ENCODE measurements around the gene SLC22A14. TPM values are rescaled to one million over a fixed set of nuclear protein-coding genes. Genes with fewer than 3 reads are reported as not detected.

Gene SLC22A14
- total RNA-seq, 1 experiment from 2014 or later, result 0.13 TPM

GRCh38 chr3:38276917-38277630 is 5.0 kb upstream of the SLC22A14 start:
- ATAC-seq (no peak), DNase-seq (ENCODE audit: low read depth, low spot score) (no peak)
- ChIA-PET CTCF (no interaction called here), POLR2A (no interaction called here)
- no peak for TF ChIP-seq POLR2AphosphoS5 (IDR thresholded peaks at IDR 0.05; ENCODE audit: low read depth, low read length)
- TF ChIP-seq REST (IDR thresholded peaks at IDR 0.05; ENCODE audit: insufficient read depth in 1 of 2, low read depth in 2 of 2, low read length in 1 of 2), result no peak
- no peak for TF ChIP-seq CTCF (IDR thresholded peaks at IDR 0.05)
- TF ChIP-seq SIN3A (IDR thresholded peaks at IDR 0.05; ENCODE audit: borderline replicate concordance, insufficient read depth, low read depth, low read length), result no peak
- TF ChIP-seq TCF7L2 (IDR thresholded peaks at IDR 0.05; ENCODE audit: low read depth, low read length), result no peak
- Histone ChIP-seq H3K4me3 (ENCODE audit: low read depth in 2 of 2, low read length in 2 of 2) (no peak overlapping the region), H3K9me3 (ENCODE audit: control insufficient read depth, insufficient read depth, low read depth, low read length) (no peaks in the 10 kb centered on the region), H3K36me3 (ENCODE audit: control insufficient read depth, insufficient read depth, low read length) (no peaks in the 10 kb centered on the region), H3K27me3 (ENCODE audit: control insufficient read depth, insufficient read depth, low read length) (no peaks in the 10 kb centered on the region), H3K27ac (ENCODE audit: low read length) (no peak overlapping the region), H3K4me1 (ENCODE audit: control insufficient read depth, insufficient read depth, low read length) (no peaks in the 10 kb centered on the region)
- no TSS peak for BruUV-seq (replicated peaks)
- in situ Hi-C loops (cut with HindIII; ENCODE audit: low pct_unique_long_range_greater_than_20kb, low sequenced_read_pairs) (no loop called here), intact Hi-C loops (cut with micrococcal nuclease; ENCODE audit: unreplicated experiment) (no loop called here)

- Histone ChIP-seq H3K9me3 (ENCODE audit: control insufficient read depth, insufficient read depth, low read depth, low read length) (no peaks in the 10 kb centered on the region), H3K36me3 (ENCODE audit: control insufficient read depth, insufficient read depth, low read length) (no peaks in the 10 kb centered on the region), H3K27ac (ENCODE audit: low read length) (no peak overlapping the region), H3K27me3 (ENCODE audit: control insufficient read depth, insufficient read depth, low read length) (no peaks in the 10 kb centered on the region), H3K4me1 (ENCODE audit: control insufficient read depth, insufficient read depth, low read length) (no peaks in the 10 kb centered on the region), H3K4me3 (ENCODE audit: low read depth in 2 of 2, low read length in 2 of 2) (no peak overlapping the region)
- ATAC-seq (no peak), DNase-seq (ENCODE audit: low read depth, low spot score) (no peak)
- CTCF ChIA-PET, result no interaction called here
- intact Hi-C loops (cut with micrococcal nuclease; ENCODE audit: unreplicated experiment), result no loop called here
- BruUV-seq (replicated peaks), result no TSS peak
- in situ Hi-C loops (cut with HindIII; ENCODE audit: low pct_unique_long_range_greater_than_20kb, low sequenced_read_pairs), result no loop called here
- TF ChIP-seq SIN3A (IDR thresholded peaks at IDR 0.05; ENCODE audit: borderline replicate concordance, insufficient read depth, low read depth, low read length), result no peak
- POLR2A ChIA-PET, result no interaction called here
These were observed 3.3 kb upstream of the SLC22A14 start for GRCh38 chr3:38278841-38279240.

Data from Panc1 (cell line).